Upper lobe of left lung (tissue), 4 donors: Measurements from ENCODE around the gene DUOXA1.

Experiments
- POLR2A ChIP-seq, 4 donors: fragments of 450-650 bp; IDR thresholded peaks; one replicate each; pipeline ENCODE4 v1.5.1; 2016 to 2017; ENCODE audit warnings: antibody characterized with exemption in 4 of 4, mild to moderate bottlenecking in 2 of 4
- POLR2AphosphoS5 ChIP-seq, 2 donors: sonication (generic); formaldehyde crosslinking; IDR thresholded peaks; one replicate each; pipeline ENCODE4 v1.5.1; 2017; ENCODE audit warnings: antibody characterized with exemption in 2 of 2
- TF ChIP-seq, protein P1 (sequence below), 6 experiments: fragments of 450-650 bp in 4 of 6; fragments of 200-600 bp in 2 of 6; sonication (generic) in 2 of 6; IDR thresholded peaks; one replicate each; pipeline ENCODE4 v1.5.1; 2016 to 2019; ENCODE audit warnings: antibody characterized with exemption in 6 of 6

GRCh38 chr15:45161666-45162065 is 32.0 kb upstream of the DUOXA1 start:
- TF ChIP-seq POLR2AphosphoS5 (IDR thresholded peaks at IDR 0.05) (no peak), POLR2A (IDR thresholded peaks at IDR 0.05) (peak in 1 of 4 donors; percentile 15)
- TF ChIP-seq, protein P1, sequence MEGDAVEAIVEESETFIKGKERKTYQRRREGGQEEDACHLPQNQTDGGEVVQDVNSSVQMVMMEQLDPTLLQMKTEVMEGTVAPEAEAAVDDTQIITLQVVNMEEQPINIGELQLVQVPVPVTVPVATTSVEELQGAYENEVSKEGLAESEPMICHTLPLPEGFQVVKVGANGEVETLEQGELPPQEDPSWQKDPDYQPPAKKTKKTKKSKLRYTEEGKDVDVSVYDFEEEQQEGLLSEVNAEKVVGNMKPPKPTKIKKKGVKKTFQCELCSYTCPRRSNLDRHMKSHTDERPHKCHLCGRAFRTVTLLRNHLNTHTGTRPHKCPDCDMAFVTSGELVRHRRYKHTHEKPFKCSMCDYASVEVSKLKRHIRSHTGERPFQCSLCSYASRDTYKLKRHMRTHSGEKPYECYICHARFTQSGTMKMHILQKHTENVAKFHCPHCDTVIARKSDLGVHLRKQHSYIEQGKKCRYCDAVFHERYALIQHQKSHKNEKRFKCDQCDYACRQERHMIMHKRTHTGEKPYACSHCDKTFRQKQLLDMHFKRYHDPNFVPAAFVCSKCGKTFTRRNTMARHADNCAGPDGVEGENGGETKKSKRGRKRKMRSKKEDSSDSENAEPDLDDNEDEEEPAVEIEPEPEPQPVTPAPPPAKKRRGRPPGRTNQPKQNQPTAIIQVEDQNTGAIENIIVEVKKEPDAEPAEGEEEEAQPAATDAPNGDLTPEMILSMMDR (IDR thresholded peaks at IDR 0.05), result no peak
